Measurements from ENCODE around the gene APCDD1.

- TF ChIP-seq SALL2 (CRISPR knock-in tag; IDR thresholded peaks at IDR 0.05), result no peak
- TF ChIP-seq EP300 (IDR thresholded peaks at IDR 0.05; ENCODE audit: low read depth in 2 of 2, low read length in 2 of 2), result no peak
- no peak for TF ChIP-seq EP300 (CRISPR knock-in tag; IDR thresholded peaks at IDR 0.05; ENCODE audit: borderline replicate concordance)
- TF ChIP-seq CREBL2 (CRISPR knock-in tag; IDR thresholded peaks at IDR 0.05; ENCODE audit: borderline replicate concordance), result no peak
- no peak for TF ChIP-seq PHF21A (CRISPR knock-in tag; IDR thresholded peaks at IDR 0.05)
- TF ChIP-seq ATM (IDR thresholded peaks at IDR 0.05; ENCODE audit: borderline replicate concordance), result no peak
- TF ChIP-seq CBX1 (IDR thresholded peaks at IDR 0.05; ENCODE audit: low read depth), result no peak
- no peak for TF ChIP-seq RARA (CRISPR knock-in tag; IDR thresholded peaks at IDR 0.05)
- no peak for TF ChIP-seq REXO4 (CRISPR knock-in tag; IDR thresholded peaks at IDR 0.05; ENCODE audit: borderline replicate concordance)
- no peak for TF ChIP-seq MYC (CRISPR knock-in tag; IDR thresholded peaks at IDR 0.05; ENCODE audit: borderline replicate concordance)
- no peak for TF ChIP-seq GZF1 (CRISPR knock-in tag; IDR thresholded peaks at IDR 0.05)
- TF ChIP-seq ZNF841 (CRISPR knock-in tag; IDR thresholded peaks at IDR 0.05; ENCODE audit: borderline replicate concordance), result no peak
Measured at GRCh38 chr18:10443001-10443400, 11.4 kb upstream of the APCDD1 start.

Measured in HepG2 (cell line).